Activated naive CD4-positive, alpha-beta T cell (primary cell): ENCODE results near the gene DLK1.

Experiments
- DNase-seq, 4 experiments: peaks; one replicate each; lab custom pipeline; 2025; lab: John Stamatoyannopoulos, UW

Gene DLK1

DNA sequence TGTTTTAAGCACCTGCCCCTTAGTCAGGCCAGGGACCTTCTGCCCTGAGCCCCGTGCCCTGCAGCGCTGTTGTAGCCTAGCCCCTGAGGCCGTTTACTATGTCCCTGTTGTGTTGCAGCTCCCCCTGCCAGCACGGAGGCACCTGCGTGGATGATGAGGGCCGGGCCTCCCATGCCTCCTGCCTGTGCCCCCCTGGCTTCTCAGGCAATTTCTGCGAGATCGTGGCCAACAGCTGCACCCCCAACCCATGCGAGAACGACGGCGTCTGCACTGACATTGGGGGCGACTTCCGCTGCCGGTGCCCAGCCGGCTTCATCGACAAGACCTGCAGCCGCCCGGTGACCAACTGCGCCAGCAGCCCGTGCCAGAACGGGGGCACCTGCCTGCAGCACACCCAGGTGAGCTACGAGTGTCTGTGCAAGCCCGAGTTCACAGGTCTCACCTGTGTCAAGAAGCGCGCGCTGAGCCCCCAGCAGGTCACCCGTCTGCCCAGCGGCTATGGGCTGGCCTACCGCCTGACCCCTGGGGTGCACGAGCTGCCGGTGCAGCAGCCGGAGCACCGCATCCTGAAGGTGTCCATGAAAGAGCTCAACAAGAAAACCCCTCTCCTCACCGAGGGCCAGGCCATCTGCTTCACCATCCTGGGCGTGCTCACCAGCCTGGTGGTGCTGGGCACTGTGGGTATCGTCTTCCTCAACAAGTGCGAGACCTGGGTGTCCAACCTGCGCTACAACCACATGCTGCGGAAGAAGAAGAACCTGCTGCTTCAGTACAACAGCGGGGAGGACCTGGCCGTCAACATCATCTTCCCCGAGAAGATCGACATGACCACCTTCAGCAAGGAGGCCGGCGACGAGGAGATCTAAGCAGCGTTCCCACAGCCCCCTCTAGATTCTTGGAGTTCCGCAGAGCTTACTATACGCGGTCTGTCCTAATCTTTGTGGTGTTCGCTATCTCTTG is 7.6 kb downstream of the DLK1 start:
- no peak for DNase-seq

DNA sequence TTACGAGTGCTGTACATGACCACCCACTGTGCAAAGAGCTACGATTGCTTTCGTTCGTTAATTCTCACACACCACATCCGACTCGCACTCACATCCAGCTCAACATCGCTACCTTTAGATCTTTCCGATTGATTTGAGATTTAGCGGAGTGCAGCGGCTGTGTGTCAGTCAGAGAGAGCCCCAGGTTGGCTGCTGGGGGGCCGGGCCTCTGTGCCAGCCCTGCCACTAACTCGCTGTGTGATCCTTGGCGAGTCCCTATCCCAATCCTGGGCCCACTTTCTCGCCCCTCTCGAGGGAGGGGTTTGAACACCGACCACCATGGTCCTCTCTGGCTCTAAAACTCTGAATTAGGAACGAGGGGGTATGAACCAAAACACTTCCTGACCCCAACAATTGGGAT is 8.6 kb downstream of the DLK1 start:
- no peak for DNase-seq

DNA sequence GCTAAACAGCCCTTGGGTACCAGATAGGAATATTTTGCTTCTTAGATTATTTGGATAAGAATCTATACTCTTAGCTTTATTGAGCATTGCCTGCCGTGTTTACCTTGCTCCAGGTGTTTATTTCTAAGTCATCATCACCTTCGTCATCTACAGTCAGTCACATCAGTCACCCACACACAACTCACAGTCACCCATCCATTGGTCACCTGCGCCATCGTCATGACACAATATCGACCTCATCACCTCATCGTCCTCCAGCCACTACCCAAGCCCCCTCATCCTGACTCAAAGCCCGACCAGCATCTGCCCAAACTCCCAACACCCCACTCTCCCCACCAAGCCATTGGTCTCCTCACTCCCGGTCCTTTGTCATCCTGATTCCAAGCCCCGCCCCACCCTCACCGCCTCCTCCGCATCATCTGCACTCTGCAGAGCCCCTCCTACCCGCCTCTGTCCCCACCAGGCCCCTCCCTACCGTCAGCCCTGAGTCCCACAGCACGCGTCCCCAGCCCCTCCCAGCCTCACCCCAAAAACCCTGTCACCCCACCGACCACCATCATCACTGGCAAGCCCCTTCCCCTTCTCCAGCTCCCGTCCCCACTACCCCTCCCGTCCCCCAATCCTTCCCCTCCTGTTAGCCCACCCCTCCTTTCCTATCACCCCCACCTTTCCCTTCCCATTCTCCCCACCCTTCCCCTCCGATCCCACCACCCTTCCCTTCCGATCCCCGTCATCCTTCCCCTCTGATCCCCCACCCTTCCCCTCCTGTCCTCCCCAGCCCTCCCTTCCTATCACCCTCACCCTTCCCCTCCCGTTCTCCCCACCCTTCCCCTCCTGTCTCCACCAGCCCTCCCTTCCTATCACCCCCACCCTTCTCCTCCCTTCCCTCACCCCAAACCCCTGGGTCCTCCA is 9.8 kb downstream of the DLK1 start:
- no peak for DNase-seq

DNA sequence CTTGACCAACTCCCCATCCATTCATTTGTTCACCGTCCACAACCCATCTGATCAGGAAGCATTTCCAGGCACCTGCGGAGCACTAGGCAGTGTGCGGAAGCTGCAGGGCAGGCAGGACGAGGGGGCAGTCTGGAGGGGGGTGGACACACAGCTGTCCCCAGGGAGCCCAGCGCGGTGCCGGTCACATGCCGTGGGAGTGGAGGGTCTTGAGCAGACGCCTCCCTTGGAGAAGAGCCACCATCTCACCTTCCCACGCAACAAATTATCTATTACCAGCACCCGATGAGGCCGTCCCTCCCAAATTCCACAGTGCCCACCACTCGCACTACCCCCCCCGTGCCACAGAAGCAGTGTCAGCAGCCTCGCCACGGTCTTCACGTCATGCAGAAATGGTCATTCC is 10.8 kb downstream of the DLK1 start:
- DNase-seq, result no peak

DNA sequence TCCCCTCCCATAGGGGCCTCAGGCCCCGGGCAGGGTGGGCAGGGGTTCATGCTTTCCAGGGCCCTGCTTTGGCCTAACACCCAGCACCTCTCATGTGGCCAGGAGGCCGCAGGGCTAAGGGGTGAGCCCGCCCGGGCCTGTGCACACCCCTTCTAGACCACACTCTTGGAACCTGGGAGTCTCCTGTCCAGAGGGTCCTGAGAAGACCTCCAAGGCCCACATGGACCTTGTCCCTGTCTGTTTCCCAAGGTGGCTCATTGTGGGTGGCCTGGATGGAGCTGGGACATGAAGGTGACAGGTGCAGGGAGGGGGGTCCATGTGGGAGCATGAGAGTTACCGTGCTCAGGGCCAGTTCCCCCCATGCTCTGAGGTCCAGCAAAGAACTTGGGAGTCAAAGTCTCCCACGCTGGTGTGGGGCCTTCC is 11.6 kb downstream of the DLK1 start:
- no peak for DNase-seq

DNA sequence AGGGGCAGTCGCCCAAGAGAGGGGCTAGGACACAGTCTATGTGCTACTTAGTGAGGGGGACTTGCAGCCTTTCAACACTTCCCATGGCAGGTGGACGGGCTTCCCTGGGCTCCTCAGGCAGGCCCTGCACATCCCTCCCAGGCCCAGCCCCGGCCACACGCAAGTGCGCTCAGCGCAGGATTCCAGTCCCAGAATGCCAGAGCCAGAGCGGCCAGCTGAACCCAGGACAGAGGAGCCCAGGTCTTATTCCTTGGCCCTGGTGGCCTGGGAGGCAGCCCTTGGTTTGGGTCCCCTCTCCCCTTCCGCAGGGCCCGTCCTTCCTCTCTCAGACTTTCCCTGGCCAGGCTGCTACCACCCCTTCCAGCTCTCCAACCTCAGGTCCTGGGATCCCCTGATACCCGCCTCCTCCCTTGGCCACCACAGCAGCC is 12.0 kb downstream of the DLK1 start:
- no peak for DNase-seq

DNA sequence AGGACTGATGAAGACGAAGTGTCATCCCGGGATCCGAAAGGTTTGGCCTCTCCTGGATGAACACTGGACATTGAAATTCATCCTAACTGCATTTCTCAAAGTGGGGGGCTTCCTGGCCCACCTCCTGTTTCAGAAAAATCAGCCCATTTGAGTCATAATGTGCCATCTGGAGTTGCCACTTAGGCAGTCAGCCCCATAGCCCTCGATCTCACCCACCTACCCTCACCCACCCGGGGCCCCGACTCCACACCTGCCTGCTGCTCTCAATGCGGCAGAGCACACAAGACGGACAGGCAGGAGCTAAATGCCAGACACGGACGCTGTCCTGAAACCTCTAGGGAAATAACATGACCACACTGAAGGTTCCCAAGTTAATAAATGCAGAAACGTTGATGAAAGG is 12.6 kb downstream of the DLK1 start:
- no peak for DNase-seq

DNA sequence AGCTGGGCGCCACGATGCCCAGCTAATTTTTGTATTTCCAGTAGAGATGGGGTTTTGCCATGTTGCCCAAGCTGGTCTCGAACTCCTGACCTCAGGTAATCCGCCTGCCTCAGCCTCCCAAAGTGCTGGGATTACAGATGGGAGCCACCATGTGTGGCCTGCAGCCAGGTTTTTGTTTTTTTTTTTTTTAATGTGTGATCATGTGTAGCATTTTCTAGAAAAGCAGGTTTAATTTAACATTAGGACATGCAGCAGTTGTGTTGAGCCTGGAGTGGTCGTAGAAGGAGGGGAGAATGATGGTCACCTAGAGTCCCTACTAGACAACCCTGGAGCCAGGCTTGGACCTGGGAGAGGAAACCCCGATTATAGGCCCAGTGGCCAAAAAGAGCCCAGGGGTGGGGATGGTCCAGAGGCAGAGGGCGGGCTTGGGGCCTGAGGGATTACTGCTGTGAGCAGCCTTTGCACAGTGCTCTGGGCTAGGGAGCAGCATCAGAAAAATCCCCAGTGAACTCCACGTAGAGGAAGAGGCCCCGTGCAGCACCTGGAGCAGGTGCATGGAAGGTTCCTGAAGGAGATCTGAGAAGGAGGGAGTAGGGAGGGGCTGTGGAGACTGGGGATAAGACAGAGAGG is 13.6 kb downstream of the DLK1 start:
- DNase-seq, result no peak

DNA sequence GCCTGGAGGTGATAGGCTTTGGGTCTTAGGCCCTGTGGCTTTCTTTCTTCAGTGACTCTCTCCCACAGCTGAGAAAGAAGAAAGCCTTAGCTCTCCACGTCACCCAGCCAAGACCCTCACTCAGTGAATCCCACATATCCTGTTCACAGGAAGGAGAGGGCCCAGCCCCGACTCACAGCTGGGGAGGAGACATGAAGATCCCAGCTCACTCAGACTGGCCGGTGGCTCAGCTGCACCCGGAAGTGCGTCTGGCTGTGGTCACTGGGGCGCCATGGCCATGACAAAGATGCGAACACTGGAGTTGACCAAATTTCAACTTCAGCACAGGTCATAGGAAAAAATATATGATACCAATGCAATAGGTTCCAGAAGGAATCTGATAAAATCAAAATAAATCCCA is 14.2 kb downstream of the DLK1 start:
- no peak for DNase-seq

DNA sequence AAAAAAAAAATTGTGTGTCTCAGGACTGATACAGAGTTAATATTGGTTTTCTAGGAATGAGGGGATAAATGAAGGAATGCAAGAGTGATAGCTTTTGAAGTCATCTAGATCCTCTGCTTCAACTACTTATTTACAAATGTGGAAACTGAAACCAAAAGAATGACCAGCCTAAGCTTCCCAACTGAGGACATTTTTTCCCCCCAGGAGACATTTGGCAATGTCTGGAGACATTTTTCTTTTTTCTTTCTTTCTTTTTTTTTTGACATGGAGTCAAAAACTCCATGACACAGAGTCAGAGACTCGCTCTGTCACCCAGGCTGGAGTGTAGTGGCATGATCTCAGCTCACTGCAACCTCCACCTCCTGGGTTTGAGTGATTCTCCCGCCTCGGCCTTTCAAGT is 15.3 kb downstream of the DLK1 start:
- DNase-seq, result no peak

DNA sequence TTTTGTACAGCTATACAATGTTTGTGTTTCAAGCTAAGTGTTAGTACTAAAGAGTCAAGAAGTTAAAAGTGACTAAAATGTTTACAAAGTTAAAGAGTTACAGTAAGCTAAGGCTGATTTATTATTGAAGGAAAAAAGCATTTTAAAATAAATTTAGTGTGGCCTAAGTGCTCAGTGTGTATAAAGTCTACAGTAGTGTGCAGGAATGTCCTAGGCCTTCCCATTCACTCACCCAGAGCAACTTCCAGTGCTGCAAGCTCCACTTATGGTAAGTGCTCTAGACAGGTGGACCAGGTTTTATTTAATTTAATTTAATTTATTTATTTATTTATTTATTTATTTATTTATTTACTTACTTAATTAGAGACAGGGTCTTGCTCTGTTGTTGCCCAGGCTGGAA is 19.6 kb downstream of the DLK1 start:
- no peak for DNase-seq

DNA sequence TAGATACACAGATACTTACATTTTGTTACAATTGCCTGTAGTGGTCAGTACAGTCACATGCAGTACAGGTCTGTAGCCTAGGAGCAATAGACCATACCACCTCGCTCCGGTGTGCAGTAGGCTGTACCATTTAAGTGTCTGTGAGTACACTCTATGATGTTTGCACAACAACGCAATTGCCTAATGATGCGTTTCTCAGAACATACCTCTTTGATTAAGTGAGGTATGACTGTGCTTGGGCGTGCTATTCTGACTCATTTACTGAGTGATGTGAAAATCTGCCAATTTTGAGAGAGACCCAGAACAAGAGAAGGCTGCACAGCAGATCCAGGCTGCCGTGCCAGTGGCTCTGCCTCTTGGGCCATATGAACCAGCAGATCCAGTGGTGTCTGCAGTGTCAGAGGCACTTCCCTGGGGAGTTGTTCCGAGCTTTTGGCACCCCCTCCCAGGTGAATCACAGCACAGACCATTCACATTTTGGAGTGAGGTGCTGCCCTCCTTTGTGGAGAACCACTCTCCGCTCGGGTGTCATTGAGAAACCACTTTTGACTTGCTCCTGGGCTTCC is 20.4 kb downstream of the DLK1 start:
- DNase-seq, result no peak

DNA sequence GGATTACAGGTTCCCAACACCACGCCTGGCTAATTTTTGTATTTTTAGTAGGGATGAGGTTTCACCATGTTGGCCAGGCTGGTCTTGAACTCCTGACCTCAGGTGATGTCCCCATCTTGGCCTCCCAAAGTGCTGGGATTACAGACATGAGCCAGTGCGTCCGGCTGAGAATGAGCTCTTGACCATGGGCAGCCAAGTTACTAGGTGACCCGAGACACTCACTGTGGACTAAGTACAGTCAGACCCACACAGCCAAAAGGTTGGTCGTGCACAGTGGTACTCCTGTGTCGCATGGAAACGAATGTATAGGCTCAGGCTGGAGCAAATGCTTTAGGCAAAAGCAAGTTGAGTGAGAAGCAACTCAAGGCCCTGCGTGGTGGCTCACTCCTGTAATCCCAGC is 21.0 kb downstream of the DLK1 start:
- no peak for DNase-seq

DNA sequence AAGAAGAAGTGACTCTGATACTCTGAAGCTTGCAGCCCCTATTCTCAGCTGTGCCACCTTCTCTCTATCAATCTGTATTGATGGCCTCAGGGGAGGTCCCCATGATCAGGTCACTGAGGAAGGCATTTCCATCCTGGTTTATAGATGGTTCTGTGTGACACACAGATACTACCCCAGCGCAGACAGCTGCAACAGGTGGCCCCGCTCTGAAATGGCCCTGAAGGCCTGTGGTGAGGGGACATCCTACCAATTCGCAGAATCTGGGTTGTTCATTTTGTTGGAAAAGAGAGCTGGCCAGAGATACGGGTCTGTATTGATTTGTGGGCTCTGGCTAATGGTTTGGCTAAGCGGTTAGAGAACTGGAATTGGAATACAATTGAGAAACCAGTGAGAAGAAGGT is 21.7 kb downstream of the DLK1 start:
- DNase-seq, result no peak

DNA sequence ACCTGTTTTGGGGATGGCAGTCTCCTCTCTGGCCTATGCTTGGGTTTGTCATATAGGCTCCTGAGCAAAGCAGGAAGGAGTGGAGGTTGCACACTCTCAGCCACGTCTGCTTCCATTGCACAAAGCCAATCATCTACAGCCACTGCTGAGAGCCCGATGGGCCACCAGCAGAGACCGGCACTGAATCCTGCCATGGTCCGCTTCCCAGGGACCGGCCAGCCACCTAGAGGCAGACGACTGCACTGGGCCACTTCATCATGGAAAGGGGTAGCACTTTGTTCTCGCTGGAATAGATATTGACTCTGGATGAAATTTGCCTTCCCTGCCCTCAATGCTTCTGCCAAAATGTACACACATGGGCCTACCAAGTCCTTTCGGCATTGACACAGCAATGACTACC is 22.3 kb downstream of the DLK1 start:
- DNase-seq, result no peak

DNA sequence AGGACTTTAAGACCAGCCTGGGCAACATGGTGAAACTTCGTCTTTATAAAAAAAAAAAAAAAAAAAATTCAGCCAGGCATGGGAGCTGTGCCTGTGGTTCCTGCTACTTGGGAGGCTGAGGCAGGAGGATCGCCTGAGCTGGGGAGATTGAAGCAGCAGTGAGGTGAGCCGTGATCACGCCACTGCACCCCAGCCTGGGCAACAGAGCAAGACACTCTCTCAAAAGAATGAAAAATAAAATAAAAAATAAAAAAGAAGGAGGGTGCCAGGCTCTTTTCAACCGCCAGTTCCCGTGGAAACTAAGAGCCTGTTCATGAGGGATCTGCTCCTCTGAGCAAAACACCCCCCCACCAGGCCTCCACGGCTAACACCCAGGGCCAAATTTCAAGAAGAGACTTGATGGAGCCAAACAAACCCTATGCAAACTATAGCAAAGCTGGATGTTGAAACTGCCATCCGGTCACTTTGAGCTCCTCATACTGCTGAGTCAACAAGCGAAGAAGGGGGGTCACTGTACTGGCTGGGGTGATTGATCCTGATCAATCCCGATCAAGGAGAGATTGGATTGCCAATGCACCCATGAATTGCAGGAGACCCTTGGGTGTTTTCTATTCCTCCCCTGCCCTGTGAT is 23.4 kb downstream of the DLK1 start:
- DNase-seq, result no peak

DNA sequence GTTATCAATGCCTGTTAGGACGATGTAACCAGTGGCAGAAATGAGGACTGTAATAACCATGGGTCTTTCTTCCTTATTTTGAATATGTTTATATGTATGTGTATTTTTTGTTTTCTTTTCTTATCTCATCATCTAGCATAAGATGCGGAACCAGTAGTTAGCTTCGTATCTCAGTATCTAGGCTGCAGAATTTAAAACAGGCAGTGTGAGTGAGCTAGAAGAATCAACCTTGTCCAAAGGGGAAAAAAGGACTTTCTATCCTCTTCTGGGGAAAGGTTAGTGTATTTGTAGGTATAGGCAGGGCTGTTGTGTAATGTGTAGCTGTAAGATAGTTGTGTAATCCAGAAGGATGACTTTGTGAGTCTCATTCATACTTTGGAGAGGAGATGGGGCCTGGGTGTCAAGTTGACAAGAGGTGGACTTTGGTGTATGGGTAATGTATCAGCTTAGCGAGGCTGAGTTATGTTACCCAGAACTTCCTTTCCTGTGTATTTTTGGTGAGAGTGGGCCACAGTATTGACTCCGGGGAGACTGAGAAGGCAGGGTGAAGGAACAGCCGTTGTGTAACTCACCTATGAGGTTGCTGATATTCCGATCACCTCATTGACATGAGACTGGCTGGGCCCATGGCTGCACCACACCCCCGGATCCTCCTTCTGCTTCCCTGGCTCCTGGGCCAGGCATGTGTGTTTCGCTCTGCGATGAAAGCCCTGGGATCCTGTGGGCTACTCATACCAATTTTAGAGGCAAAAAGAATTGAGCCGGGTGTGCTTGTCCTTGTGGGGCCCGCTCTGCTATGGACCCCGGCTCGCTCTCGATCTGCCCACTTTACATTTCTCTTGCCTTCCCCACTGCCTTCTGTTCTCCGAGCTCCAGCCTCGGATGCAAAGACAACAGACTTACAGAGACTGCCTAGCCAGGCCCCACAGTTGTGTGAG is 24.3 kb downstream of the DLK1 start:
- DNase-seq, result no peak

DNA sequence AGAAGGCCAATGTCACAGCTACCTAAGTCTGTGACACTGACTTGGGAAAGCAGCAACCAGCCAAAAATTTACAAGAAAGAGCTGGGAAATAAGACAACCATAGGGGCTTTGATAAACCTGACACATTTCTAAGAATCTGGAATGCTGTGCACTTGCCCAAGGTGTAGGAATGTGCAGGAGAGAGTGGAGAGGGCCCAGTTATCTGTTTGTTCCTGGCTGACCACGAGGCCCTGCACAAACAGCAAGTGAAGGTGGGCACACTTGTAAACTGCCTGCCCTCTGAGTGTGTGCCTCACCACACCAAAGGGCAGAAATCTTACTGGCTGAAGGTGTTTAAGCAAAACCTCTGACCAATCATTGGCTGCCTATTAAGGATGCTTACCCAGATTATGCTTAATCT is 27.3 kb downstream of the DLK1 start:
- DNase-seq, result no peak

DNA sequence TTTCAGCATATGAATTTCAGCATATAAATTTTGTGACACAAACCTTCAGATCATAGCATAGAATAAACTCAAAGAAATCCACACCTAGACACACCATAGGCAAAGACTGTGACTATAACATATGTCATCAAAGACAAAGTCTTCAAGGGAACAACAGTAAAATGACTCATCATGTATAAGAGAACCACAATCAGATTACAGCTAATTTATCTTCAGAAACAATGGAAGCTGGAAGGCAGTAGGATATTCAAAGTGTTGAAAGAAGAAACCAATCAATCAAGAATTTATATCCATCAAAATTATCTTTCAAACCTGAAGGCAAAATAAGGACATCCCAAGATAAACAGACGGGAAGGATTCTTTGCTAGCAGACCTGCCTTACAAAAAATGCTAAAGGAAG is 29.0 kb downstream of the DLK1 start:
- DNase-seq, result no peak

DNA sequence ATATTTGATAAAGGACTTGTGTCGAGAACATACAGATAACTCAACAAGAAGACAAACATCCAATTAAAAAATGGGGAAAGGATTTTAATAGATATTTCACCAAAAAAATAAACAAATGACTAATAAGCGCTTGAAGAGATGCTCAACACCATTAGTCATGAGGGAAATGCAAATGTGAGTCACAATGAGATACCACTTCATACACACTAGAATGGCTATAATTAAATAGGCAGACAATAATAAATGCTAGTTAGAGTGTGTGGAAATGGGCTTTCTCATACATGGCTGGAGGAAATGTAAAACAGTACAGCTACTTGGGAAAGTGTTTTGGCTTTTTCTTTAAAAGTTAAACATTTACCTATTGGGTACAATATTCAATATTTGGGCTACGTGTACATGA is 34.8 kb downstream of the DLK1 start:
- DNase-seq, result no peak

DNA sequence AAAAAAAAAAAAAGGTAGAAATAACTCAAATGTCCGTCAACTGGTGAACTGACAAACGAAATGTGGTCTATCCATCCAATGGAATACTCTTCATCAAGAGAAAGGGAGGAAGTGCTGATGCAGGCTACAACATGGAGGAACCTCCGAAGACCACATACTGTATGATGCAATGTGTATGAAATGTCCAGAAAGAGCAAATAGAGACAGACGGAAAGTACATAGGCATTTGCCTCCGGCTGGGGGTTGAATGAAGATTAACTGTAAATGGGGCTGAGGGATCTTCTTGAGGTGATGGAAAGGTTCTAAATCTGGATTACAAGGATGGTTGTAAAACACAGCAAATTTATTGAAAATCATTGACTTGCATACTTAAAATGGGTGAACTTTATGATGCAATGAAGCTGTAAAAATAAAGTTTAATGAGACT is 35.4 kb downstream of the DLK1 start:
- no peak for DNase-seq
